Cerebellar cortex (tissue), 1 donor: ENCODE measurements around the gene SFSWAP.
A peak's percentile ranks its signal among the peaks of the same experiment; 100 is the strongest.
"Not testable (repeated sequence)": the region's sequence is repeated elsewhere in the genome, so short reads cannot be mapped to it uniquely, and the experiment has no call there.

Experiments
- DNase-seq: peaks from one replicate; pipeline ENCODE4 v3.0.0-alpha.2; 2015; ENCODE audit warnings: low spot score

Gene SFSWAP

GRCh38 chr12:131710464-131711457 is at the start of gene SFSWAP:
SFSWAP (plus strand) TSS chr12:131711090; CDS start chr12:131711230, 140 bp downstream.
- peak; percentile 70 for DNase-seq

GRCh38 chr12:131661170-131661985 is 49.5 kb upstream of the SFSWAP start:
- DNase-seq = not testable (repeated sequence)

GRCh38 chr12:131661986-131662288 is 49.0 kb upstream of the SFSWAP start:
- not testable (repeated sequence) for DNase-seq

GRCh38 chr12:131662346-131662745 is 48.5 kb upstream of the SFSWAP start:
- not testable (repeated sequence) for DNase-seq

- not testable (repeated sequence) for DNase-seq
Observed at GRCh38 chr12:131665666-131666065, 45.2 kb upstream of the SFSWAP start.

- not testable (repeated sequence) for DNase-seq
Observed at GRCh38 chr12:131666486-131666885, 44.4 kb upstream of the SFSWAP start.

- DNase-seq = not testable (repeated sequence)
Observed at GRCh38 chr12:131666978-131667601, 43.8 kb upstream of the SFSWAP start.

GRCh38 chr12:131671276-131671675 is 39.6 kb upstream of the SFSWAP start:
- DNase-seq = no peak

- no peak for DNase-seq
Observed at GRCh38 chr12:131671871-131672270, 39.0 kb upstream of the SFSWAP start.

- no peak for DNase-seq
Observed at GRCh38 chr12:131672311-131672940, 38.5 kb upstream of the SFSWAP start.

GRCh38 chr12:131672941-131673887 is 37.7 kb upstream of the SFSWAP start:
- DNase-seq = no peak

GRCh38 chr12:131673888-131674257 is 37.0 kb upstream of the SFSWAP start:
- DNase-seq = no peak

- no peak for DNase-seq
Observed at GRCh38 chr12:131674373-131674772, 36.5 kb upstream of the SFSWAP start.

GRCh38 chr12:131675126-131676080 is 35.5 kb upstream of the SFSWAP start:
- DNase-seq = no peak

- DNase-seq = no peak
Observed at GRCh38 chr12:131676544-131676943, 34.3 kb upstream of the SFSWAP start.

GRCh38 chr12:131677067-131677466 is 33.8 kb upstream of the SFSWAP start:
- not testable (repeated sequence) for DNase-seq

GRCh38 chr12:131677699-131678098 is 33.2 kb upstream of the SFSWAP start:
- DNase-seq = no peak

- not testable (repeated sequence) for DNase-seq
Observed at GRCh38 chr12:131678389-131679181, 32.3 kb upstream of the SFSWAP start.

GRCh38 chr12:131679186-131679585 is 31.7 kb upstream of the SFSWAP start:
- not testable (repeated sequence) for DNase-seq
